D341Med (cell line): Measurements from ENCODE around the gene LOC128125822.

Experiments
- DNase-seq: peaks from one replicate; pipeline ENCODE4 v3.0.0; 2012; ENCODE audit warnings: low spot score

Gene LOC128125822

GRCh38 chr6:63556369-63556768, 15.9 kb upstream of the LOC128125822 start:
- no peak for DNase-seq

GRCh38 chr6:63558278-63558677, 14.0 kb upstream of the LOC128125822 start:
- DNase-seq = no peak

GRCh38 chr6:63560801-63561287, 11.4 kb upstream of the LOC128125822 start:
- DNase-seq = no peak

GRCh38 chr6:63561288-63561687, 11.0 kb upstream of the LOC128125822 start:
- DNase-seq = no peak

- DNase-seq = no peak
These were observed 9.0 kb upstream of the LOC128125822 start for GRCh38 chr6:63563235-63563634.

GRCh38 chr6:63565058-63565726, 7.1 kb upstream of the LOC128125822 start:
- no peak for DNase-seq

- no peak for DNase-seq
These were observed 6.3 kb upstream of the LOC128125822 start for GRCh38 chr6:63565727-63566596.

- no peak for DNase-seq
These were observed 4.3 kb upstream of the LOC128125822 start for GRCh38 chr6:63567966-63568365.

GRCh38 chr6:63571361-63572043, 778 bp upstream of the LOC128125822 start:
- DNase-seq = no peak

GRCh38 chr6:63572747-63573075, 431 bp downstream of the LOC128125822 start:
- DNase-seq = peak; percentile 50

- peak; percentile 73 for DNase-seq
These were observed 1.0 kb downstream of the LOC128125822 start for GRCh38 chr6:63573076-63573898.

- peak; percentile 59 for DNase-seq
These were observed 1.7 kb downstream of the LOC128125822 start for GRCh38 chr6:63573899-63574553.

GRCh38 chr6:63574554-63574900, 2.2 kb downstream of the LOC128125822 start:
- DNase-seq = no peak

GRCh38 chr6:63576147-63576772, 4.0 kb downstream of the LOC128125822 start:
- no peak for DNase-seq

- DNase-seq = no peak
These were observed 4.9 kb downstream of the LOC128125822 start for GRCh38 chr6:63576985-63577712.

GRCh38 chr6:63578757-63579156, 6.5 kb downstream of the LOC128125822 start:
- no peak for DNase-seq

GRCh38 chr6:63579937-63580703, 7.8 kb downstream of the LOC128125822 start:
- no peak for DNase-seq

- DNase-seq = no peak
These were observed 8.4 kb downstream of the LOC128125822 start for GRCh38 chr6:63580704-63580961.

GRCh38 chr6:63581355-63582013, 9.2 kb downstream of the LOC128125822 start:
- no peak for DNase-seq
